K562 (cell line): ENCODE results near the gene EML2. TPM values are rescaled to one million over a fixed set of nuclear protein-coding genes. Genes with fewer than 3 reads are reported as not detected.
A peak's percentile ranks its signal among the peaks of the same experiment; 100 is the strongest.

Experiments used
- ARID2 ChIP-seq: fragments of 450-650 bp; IDR thresholded peaks from 2 replicates; pipeline ENCODE4 v1.6.1; 2017; ENCODE audit warnings: antibody characterized with exemption, mild to moderate bottlenecking
- BRCA1 ChIP-seq, 2 experiments: fragments of 450-650 bp in 1 of 2; sonication (generic) in 1 of 2; formaldehyde crosslinking in 1 of 2; IDR thresholded peaks; 2 replicates each; pipeline versions ENCODE4 v1.5.0 to v1.6.1; 2017 to 2020; ENCODE audit warnings: mild to moderate bottlenecking in 1 of 2, missing genetic modification reagents in 1 of 2
- CBFA2T3 ChIP-seq: fragments of 450-650 bp; IDR thresholded peaks from 2 replicates; pipeline ENCODE4 v1.6.1; 2017
- CSDE1 ChIP-seq, 2 experiments: fragments of 450-650 bp; IDR thresholded peaks; 2 replicates each; pipeline ENCODE4 v1.6.1; 2016; ENCODE audit warnings: mild to moderate bottlenecking in 1 of 2
- OTX1 ChIP-seq: fragments of 450-650 bp; formaldehyde crosslinking; IDR thresholded peaks from 2 replicates; pipeline ENCODE4 v1.4.0; 2022; ENCODE audit warnings: mild to moderate bottlenecking
- RUNX1 ChIP-seq: sonication (generic); IDR thresholded peaks from 2 replicates; pipeline ENCODE4 v1.6.1; 2016; ENCODE audit warnings: antibody characterized with exemption, low read depth
- SAFB2 ChIP-seq: fragments of 200-400 bp; formaldehyde crosslinking; IDR thresholded peaks from 2 replicates; pipeline ENCODE4 v1.6.1; 2018; ENCODE audit warnings: borderline replicate concordance, low read length, low read depth, moderate library complexity; ENCODE audit not compliant: severe bottlenecking
- SMAD4 ChIP-seq: fragments of 250-450 bp; sonication (Bioruptor Pico); conservative IDR thresholded peaks from 2 replicates; pipeline ENCODE4 v1.8.0; 2021; ENCODE audit warnings: inconsistent platforms, mild to moderate bottlenecking, moderate library complexity
- SPI1 ChIP-seq: IDR thresholded peaks from 2 replicates; pipeline ENCODE4 v1.6.1; 2011; ENCODE audit warnings: low read depth, low read length, control low read depth, borderline replicate concordance
- SREBF2 ChIP-seq: sonication (generic); formaldehyde crosslinking; IDR thresholded peaks from 2 replicates; pipeline ENCODE4 v1.4.0; 2020; ENCODE audit warnings: mild to moderate bottlenecking, missing genetic modification reagents
- TBL1XR1 ChIP-seq, 2 experiments: IDR thresholded peaks; 2 replicates each; pipeline ENCODE4 v1.6.1; 2012; ENCODE audit warnings: improper control_type of control experiment in 2 of 2, low read length in 2 of 2, mild to moderate bottlenecking in 1 of 2
- TCF7L2 ChIP-seq: fragments of 150-350 bp; IDR thresholded peaks from 2 replicates; pipeline ENCODE4 v1.6.1; 2016; ENCODE audit warnings: low read depth, mild to moderate bottlenecking, low read length, moderate library complexity
- ZNF696 ChIP-seq: fragments of 250-450 bp; sonication (Bioruptor Pico); conservative IDR thresholded peaks from 2 replicates; pipeline ENCODE4 v1.4.0; 2020; ENCODE audit warnings: mild to moderate bottlenecking, moderate library complexity
- polyA plus RNA-seq, 8 experiments: library from polyadenylated mRNA; depleted of rRNA in 4 of 8; stranded (reverse) in 5 of 8; unstranded in 3 of 8; fragments of >200 nt; fragmentation: Nextera tagmentation in 2 of 8; fragmentation: Illumina TruSeq in 1 of 8; extraction: Ambion mirVana in 2 of 8; extraction: Trizol in 1 of 8; gene quantifications; 2 replicates each; pipeline versions ENCODE4 v1.2.1 to v1.2.3, GENCODE V29; 2011 to 2014; ENCODE audit warnings: inconsistent platforms in 1 of 8, missing spikeins in 1 of 8
- total RNA-seq, 7 experiments: library from RNA; depleted of rRNA in 6 of 7; stranded (reverse); fragments of >200 nt in 6 of 7; fragmentation: Illumina TruSeq in 2 of 7; extraction: Trizol in 2 of 7; gene quantifications; 2 replicates each; pipeline versions ENCODE4 v1.2.1 to v1.2.3, GENCODE V29; 2011 to 2021; ENCODE audit warnings: low replicate concordance in 1 of 7
- TF ChIP-seq, protein P1 (sequence below): sonication (generic); formaldehyde crosslinking; IDR thresholded peaks from 2 replicates; pipeline ENCODE4 v1.8.1; 2023; ENCODE audit warnings: missing genetic modification reagents, mild to moderate bottlenecking, borderline replicate concordance
- TF ChIP-seq, protein P2 (sequence below): fragments of 450-650 bp; IDR thresholded peaks from 2 replicates; pipeline ENCODE4 v1.6.1; 2018; ENCODE audit warnings: mild to moderate bottlenecking, low read depth; ENCODE audit not compliant: partially characterized antibody
- TF ChIP-seq, protein P3 (sequence below): fragments of 250-450 bp; sonication (Bioruptor Pico); IDR thresholded peaks from 2 replicates; pipeline ENCODE4 v1.8.0; 2021; ENCODE audit warnings: moderate library complexity, mild to moderate bottlenecking, inconsistent platforms
- TF ChIP-seq, protein P4 (sequence below): fragments of 200-400 bp; formaldehyde crosslinking; IDR thresholded peaks from 2 replicates; pipeline ENCODE4 v1.6.1; 2017; ENCODE audit warnings: mild to moderate bottlenecking, low read depth, low read length, moderate library complexity

Gene EML2
- total and polyA plus RNA-seq, 9 of the 15 experiments (the other 6 are each of a cell fraction or from before 2014, with no cell fraction given) = 2.6 to 69.6 (median 24.8) TPM

DNA sequence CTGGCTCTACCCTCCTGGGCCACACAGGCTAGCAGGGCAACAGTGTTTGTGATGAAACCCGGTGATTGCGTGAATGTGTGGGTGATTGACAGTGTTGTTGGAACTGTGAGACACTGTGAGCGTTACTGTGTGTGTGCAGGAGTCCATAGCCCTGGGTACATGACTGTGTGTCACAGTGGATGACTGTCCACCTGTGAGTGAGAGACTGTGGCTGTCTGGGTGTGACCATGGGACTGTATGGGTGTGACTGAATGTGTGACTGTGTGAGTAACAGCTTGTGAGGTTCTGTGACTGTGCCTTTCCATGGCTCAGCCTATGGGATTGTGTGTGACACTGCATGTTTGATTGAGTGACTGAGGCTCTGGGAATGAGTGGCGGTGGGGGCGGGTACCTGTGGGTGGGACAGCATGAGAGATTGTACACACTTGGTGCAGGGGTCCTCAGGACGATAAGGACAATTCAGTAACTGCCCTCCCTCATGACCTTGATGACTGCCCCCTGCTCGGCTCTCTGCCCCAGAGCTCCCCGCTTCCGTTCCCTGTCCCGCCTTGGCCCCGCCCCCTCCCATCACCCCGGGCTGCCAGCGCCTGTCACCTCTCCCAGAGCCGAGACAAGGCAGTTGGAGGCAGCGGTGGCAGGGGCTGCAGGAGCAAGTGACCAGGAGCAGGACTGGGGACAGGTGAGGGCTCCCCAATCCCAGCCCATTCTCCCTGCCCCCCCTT lies 28.6 kb upstream of the EML2 start, which contains the start of gene GIPR (continued):
- TF ChIP-seq, protein P1, sequence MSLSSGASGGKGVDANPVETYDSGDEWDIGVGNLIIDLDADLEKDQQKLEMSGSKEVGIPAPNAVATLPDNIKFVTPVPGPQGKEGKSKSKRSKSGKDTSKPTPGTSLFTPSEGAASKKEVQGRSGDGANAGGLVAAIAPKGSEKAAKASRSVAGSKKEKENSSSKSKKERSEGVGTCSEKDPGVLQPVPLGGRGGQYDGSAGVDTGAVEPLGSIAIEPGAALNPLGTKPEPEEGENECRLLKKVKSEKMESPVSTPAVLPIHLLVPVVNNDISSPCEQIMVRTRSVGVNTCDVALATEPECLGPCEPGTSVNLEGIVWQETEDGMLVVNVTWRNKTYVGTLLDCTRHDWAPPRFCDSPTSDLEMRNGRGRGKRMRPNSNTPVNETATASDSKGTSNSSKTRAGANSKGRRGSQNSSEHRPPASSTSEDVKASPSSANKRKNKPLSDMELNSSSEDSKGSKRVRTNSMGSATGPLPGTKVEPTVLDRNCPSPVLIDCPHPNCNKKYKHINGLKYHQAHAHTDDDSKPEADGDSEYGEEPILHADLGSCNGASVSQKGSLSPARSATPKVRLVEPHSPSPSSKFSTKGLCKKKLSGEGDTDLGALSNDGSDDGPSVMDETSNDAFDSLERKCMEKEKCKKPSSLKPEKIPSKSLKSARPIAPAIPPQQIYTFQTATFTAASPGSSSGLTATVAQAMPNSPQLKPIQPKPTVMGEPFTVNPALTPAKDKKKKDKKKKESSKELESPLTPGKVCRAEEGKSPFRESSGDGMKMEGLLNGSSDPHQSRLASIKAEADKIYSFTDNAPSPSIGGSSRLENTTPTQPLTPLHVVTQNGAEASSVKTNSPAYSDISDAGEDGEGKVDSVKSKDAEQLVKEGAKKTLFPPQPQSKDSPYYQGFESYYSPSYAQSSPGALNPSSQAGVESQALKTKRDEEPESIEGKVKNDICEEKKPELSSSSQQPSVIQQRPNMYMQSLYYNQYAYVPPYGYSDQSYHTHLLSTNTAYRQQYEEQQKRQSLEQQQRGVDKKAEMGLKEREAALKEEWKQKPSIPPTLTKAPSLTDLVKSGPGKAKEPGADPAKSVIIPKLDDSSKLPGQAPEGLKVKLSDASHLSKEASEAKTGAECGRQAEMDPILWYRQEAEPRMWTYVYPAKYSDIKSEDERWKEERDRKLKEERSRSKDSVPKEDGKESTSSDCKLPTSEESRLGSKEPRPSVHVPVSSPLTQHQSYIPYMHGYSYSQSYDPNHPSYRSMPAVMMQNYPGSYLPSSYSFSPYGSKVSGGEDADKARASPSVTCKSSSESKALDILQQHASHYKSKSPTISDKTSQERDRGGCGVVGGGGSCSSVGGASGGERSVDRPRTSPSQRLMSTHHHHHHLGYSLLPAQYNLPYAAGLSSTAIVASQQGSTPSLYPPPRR (CRISPR knock-in tag) = no peak
- no peak for TF ChIP-seq RUNX1
- TF ChIP-seq, protein P2, sequence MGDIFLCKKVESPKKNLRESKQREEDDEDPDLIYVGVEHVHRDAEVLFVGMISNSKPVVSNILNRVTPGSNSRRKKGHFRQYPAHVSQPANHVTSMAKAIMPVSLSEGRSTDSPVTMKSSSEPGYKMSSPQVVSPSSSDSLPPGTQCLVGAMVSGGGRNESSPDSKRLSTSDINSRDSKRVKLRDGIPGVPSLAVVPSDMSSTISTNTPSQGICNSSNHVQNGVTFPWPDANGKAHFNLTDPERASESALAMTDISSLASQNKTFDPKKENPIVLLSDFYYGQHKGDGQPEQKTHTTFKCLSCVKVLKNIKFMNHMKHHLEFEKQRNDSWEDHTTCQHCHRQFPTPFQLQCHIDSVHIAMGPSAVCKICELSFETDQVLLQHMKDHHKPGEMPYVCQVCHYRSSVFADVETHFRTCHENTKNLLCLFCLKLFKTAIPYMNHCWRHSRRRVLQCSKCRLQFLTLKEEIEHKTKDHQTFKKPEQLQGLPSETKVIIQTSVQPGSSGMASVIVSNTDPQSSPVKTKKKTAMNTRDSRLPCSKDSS = no peak
- 0 out of 2 replicates have a peak, but pooled peaks have one; percentile 15 for TF ChIP-seq OTX1 (CRISPR knock-in tag)
- no peak for TF ChIP-seq CSDE1 (IDR thresholded peaks at IDR 0.05)
- no peak for TF ChIP-seq BRCA1 (IDR thresholded peaks at IDR 0.05)
- TF ChIP-seq BRCA1 (CRISPR knock-in tag; IDR thresholded peaks at IDR 0.05) = no peak
- no peak for TF ChIP-seq TCF7L2
- TF ChIP-seq SREBF2 (CRISPR knock-in tag) = no peak
- TF ChIP-seq, protein P3, sequence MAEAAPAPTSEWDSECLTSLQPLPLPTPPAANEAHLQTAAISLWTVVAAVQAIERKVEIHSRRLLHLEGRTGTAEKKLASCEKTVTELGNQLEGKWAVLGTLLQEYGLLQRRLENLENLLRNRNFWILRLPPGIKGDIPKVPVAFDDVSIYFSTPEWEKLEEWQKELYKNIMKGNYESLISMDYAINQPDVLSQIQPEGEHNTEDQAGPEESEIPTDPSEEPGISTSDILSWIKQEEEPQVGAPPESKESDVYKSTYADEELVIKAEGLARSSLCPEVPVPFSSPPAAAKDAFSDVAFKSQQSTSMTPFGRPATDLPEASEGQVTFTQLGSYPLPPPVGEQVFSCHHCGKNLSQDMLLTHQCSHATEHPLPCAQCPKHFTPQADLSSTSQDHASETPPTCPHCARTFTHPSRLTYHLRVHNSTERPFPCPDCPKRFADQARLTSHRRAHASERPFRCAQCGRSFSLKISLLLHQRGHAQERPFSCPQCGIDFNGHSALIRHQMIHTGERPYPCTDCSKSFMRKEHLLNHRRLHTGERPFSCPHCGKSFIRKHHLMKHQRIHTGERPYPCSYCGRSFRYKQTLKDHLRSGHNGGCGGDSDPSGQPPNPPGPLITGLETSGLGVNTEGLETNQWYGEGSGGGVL (CRISPR knock-in tag) = no peak
- TF ChIP-seq CBFA2T3 = no peak
- no peak for TF ChIP-seq TBL1XR1 (IDR thresholded peaks at IDR 0.05; ENCODE audit: low read length in 2 of 2)
- no peak for TF ChIP-seq ARID2
- TF ChIP-seq, protein P4, sequence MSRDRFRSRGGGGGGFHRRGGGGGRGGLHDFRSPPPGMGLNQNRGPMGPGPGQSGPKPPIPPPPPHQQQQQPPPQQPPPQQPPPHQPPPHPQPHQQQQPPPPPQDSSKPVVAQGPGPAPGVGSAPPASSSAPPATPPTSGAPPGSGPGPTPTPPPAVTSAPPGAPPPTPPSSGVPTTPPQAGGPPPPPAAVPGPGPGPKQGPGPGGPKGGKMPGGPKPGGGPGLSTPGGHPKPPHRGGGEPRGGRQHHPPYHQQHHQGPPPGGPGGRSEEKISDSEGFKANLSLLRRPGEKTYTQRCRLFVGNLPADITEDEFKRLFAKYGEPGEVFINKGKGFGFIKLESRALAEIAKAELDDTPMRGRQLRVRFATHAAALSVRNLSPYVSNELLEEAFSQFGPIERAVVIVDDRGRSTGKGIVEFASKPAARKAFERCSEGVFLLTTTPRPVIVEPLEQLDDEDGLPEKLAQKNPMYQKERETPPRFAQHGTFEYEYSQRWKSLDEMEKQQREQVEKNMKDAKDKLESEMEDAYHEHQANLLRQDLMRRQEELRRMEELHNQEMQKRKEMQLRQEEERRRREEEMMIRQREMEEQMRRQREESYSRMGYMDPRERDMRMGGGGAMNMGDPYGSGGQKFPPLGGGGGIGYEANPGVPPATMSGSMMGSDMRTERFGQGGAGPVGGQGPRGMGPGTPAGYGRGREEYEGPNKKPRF = no peak
- no peak for TF ChIP-seq ZNF696 (CRISPR knock-in tag)
- TF ChIP-seq SAFB2 = no peak
- no peak for TF ChIP-seq SPI1
- TF ChIP-seq SMAD4 (CRISPR knock-in tag) = no peak
